NOMO-1 (cell line): ENCODE measurements around the gene KLHDC9.

Experiments used
- DNase-seq, 2 experiments: peaks; one replicate each; lab custom pipeline; 2025; ENCODE audit not compliant: unreplicated experiment in 2 of 2; lab: John Stamatoyannopoulos, UW

Gene KLHDC9

GRCh38 chr1:161074676-161075368 is 23.3 kb upstream of the KLHDC9 start:
- DNase-seq = no peak

GRCh38 chr1:161076410-161076809 is 21.8 kb upstream of the KLHDC9 start:
- DNase-seq = no peak

- DNase-seq = no peak
Measured at GRCh38 chr1:161077426-161077825, 20.7 kb upstream of the KLHDC9 start.

- DNase-seq = no peak
Measured at GRCh38 chr1:161079436-161080110, 18.6 kb upstream of the KLHDC9 start.

GRCh38 chr1:161080441-161081405 is 17.4 kb upstream of the KLHDC9 start:
- DNase-seq = no peak

- no peak for DNase-seq
Measured at GRCh38 chr1:161081519-161081918, 16.6 kb upstream of the KLHDC9 start.

GRCh38 chr1:161082483-161082882 is 15.7 kb upstream of the KLHDC9 start:
- DNase-seq = no peak

- DNase-seq = peak; percentile 76 to 85
Measured at GRCh38 chr1:161082996-161083747, 15.0 kb upstream of the KLHDC9 start.

- DNase-seq = peak in 1 of 2 experiments; percentile 21
Measured at GRCh38 chr1:161083748-161084596, 14.2 kb upstream of the KLHDC9 start.

GRCh38 chr1:161084597-161084988 is 13.6 kb upstream of the KLHDC9 start:
- DNase-seq = no peak

GRCh38 chr1:161085165-161085564 is 13.0 kb upstream of the KLHDC9 start:
- no peak for DNase-seq

- DNase-seq = no peak
Measured at GRCh38 chr1:161086457-161086856, 11.7 kb upstream of the KLHDC9 start.

- DNase-seq = no peak
Measured at GRCh38 chr1:161088587-161089110, 9.5 kb upstream of the KLHDC9 start.

GRCh38 chr1:161089251-161089924 is 8.8 kb upstream of the KLHDC9 start, which contains the start of gene NECTIN4:
Gene NECTIN4 (minus strand): TSS chr1:161089558. CDS start chr1:161089296, 262 bp downstream.
- no peak for DNase-seq

GRCh38 chr1:161089938-161090337 is 8.2 kb upstream of the KLHDC9 start:
- no peak for DNase-seq

GRCh38 chr1:161090617-161091016 is 7.5 kb upstream of the KLHDC9 start:
- no peak for DNase-seq

- DNase-seq = no peak
Measured at GRCh38 chr1:161091093-161091492, 7.1 kb upstream of the KLHDC9 start.

GRCh38 chr1:161091796-161092507 is 6.2 kb upstream of the KLHDC9 start:
- DNase-seq = no peak
